ENCODE data around the gene CAPN1.
A peak's percentile ranks its signal among the peaks of the same experiment; 100 is the strongest.
"Not testable (repeated sequence)": the region's sequence is repeated elsewhere in the genome, so short reads cannot be mapped to it uniquely, and the experiment has no call there.

The CAPN1 gene

DNA sequence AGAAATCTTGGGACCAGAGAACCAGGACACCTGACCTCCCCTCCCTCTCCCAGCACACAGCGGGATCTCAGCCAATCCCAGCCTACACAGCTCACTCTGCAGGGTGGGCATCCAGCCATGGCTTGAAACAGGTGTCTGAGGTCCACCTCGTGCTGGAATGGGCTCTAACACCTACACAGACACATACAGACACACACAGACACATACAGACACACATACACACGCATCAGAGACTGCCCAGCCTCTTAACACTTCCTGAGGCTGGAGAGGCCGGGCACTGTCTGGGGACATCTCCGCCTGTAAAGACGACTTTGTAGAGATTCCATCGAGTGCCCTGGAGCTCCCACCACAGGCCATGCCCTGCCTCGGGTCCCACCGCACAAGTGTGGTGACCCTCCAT, 36.7 kb downstream of the CAPN1 start:
- DNase-seq (ENCODE audit: low spot score), result no peak

DNA sequence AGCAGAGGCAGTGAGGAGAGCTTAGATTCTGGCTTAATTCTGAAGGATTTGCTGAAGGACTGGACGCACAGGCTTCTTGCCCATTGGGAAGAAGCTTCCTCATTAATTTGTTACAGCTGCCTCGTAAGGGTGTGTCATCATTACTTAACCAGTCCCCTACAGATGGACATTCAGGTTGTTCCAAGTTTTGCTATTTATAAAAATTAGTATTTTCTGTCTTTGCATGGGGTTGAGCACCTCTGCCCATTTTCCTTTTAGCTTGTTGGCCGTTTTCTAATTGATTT, 38.1 kb downstream of the CAPN1 start:
- DNase-seq (ENCODE audit: low spot score), result no peak

DNA sequence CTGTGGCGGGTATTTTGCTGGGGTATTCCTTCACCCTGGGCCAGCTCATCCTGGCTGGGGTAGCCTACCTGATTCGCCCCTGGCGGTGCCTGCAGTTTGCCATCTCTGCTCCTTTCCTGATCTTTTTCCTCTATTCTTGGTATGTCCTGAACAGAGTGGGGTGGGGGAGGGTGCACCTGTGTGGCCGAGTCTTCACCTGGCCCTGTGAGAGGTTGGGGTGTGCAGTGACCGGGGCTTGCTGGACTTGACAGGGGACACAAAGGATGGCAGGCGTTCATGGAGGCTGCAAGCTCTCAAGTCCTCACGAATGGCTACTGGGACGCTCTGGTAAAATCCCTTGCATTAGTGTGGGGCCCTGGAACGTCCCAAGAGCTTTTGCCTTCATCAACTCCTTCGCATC, 39.3 kb downstream of the CAPN1 start:
- no peak for DNase-seq (ENCODE audit: low spot score)

DNA sequence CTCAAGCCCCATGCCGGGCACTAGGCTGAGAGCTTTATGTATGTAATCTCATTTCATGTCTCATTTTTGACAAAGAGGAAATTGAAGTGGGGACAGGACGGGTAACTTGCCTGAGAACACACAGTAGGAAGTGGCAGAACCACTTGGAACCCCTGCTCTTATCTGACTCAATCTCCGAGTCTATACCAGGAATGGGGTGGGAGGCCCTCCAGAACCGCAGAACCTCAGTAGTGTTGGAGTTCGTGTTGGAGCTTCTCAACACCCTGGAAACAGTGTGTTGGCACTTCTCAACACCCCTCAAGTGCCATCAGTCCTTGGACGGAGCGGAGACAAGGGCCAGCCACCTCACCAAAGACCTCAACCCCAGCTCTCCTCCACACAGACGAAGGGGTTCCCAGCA, 41.3 kb downstream of the CAPN1 start:
- no peak for DNase-seq (ENCODE audit: low spot score)

DNA sequence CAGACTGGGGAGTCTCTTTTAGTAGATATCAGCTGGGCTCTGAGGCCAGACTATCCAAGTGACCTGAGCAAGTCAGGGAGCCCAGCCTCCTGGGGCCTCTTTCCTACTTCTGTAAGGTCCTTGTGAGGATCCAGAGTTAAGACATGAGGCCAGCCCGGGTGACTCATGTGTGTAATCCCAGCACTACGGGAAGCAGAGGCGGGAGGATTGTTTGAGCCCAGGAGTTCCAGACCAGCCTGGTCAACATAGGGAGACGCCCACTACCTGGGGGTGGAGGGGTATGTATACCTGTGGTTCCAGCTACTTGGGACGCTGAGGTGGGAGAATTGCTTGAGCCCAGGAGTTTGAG, 43.2 kb downstream of the CAPN1 start:
- no peak for DNase-seq (ENCODE audit: low spot score)

DNA sequence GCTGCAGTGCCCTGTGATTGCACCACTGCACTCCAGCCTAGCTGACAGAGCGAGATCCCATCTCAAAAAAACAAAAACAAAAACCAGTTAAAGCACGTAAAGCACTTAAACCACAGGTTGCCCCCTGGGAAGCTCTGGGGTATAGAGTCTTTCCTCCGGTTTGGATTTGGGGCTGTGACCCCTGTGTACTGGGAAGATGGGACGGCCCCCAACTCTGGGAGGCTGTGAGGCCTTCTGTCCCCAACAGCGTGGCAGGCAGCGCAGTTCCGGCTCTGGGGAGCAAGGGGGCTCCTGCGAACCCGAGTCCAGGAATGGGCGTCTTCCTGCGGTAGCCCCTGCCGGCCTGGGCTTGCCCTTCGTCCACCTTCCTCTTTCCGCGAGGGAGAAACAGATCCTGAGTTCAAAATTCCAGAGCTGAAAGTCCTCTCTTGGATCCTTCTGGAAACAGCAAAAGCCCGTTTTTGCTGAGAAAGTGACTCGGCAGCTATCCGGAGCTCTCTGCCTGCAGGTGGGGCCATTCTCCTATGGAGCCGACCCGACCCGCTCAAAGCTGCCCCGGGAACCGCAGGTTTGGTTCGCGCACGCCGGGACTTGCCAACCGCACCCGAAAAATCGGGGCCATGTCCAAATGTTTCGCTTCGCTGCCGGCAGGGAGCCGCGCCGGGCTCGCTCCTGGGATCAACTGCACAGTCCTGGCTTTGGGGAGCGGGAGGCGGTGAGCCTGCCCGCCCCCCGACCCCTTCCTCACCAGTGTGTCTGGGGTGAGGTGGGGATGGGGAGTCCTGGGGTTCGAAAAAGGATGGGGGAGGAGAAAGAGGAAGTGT, 43.8 kb downstream of the CAPN1 start:
- peak; percentile 54 for DNase-seq (ENCODE audit: low spot score)

DNA sequence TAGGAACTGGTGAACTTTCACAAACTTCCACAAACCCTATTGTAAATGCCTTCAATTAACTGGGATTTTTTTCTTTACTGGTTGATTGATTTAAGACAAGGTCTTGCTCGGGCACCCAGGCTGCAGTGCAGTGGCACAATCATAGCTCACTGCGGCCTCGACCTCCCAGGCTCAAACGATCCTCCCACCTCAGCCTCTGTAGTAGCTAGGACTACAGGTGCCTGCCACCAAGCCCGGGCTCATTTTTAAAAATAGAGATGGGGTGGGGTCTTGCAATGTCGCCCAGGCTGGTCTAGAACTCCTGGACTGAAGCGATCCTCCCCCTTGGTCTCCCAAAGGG, 44.3 kb downstream of the CAPN1 start:
- DNase-seq (ENCODE audit: low spot score), result no peak

DNA sequence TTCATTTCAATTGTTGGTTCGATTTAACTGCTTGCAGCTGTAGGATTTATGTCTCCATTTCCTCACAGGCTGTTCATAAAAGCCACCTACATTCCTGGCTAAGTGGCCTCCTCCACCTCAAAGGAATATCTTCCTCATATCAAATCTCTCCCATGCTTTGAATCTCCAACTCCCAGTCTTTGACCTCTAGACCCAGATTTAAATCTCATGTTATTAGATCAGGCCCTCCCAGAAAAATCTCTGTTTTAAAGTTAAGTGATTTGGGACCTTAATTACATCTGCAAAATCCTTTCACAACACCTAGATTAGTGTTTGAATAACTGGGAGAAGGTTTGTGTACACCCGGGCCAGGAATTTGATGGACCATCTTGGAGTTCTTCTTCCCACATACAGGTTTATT, 46.2 kb downstream of the CAPN1 start:
- DNase-seq (ENCODE audit: low spot score), result no peak

DNA sequence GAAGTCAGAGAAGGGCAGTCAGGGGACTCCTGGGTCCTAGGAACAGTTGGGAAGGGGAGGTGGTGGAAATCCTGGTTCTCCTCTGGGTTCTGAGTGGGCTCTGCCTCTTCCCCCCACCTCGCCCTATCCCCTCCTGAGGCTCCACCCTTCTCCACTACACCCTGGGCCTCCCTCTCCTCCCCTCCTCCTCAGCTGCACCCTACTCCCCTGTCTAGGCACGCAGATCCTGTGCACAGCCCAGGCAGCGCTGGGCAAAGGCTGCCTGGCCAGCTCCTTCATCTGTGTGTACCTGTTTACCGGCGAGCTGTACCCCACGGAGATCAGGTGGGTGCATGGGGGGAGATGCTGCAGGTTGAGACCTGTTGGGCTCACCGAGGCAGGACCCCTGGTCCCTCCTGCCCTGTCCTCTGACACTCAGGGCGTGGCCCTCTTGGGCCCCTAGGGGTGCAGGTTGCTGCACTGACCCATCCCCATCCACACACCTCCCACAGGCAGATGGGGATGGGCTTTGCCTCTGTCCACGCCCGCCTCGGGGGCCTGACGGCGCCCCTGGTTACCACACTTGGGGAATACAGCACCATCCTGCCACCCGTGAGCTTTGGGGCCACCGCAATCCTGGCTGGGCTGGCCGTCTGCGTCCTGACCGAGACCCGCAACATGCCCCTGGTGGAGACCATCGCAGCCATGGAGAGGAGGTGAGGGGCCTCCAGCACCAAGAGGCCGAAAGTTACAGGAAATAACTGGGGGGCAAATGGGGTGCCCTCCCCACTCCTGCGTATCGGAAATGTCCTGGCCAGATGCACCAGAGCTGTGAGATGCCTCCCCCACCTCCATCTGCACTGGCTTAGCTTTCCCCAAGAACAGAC, 54.7 kb downstream of the CAPN1 start:
- no peak for DNase-seq (ENCODE audit: low spot score)

DNA sequence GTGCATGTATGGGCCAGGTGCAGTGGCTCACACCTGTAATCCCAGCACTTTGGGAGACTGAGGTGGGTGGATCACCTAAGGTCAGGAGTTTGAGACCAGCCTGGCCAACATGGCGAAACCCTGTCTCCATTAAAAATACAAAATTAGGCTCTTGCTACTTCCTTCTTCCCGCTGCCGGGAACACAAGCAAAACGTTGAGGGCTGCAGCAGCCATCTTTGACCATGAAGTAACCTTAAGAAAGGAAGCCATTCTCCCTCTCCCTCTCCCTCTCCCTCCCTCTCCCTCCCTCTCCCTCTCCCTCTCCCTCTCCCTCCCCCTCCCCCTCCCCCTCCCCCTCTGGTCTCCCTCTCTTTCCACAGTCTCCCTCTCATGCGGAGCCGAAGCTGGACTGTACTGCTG, 56.6 kb downstream of the CAPN1 start:
- not testable (repeated sequence) for DNase-seq (ENCODE audit: low spot score)

DNA sequence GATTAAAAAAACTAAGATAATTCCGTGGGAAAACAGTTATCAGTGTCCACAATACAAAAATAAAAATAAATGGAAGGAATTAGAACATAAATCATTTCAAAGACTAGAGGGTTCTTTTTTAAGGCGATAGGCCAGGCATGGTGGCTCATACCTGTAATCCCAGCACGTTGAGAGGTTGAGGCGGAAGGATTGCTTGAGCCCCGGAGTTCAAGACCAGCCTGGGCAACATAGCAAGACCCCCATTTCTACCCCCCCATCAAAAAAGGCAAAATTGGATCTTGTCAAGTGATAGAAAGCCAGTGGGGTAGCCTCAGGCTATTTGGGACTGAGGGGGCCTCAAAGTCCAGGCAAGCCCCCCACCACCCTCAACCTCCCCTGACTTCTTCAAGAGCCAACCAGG, 59.4 kb downstream of the CAPN1 start:
- no peak for DNase-seq (ENCODE audit: low spot score)

DNA sequence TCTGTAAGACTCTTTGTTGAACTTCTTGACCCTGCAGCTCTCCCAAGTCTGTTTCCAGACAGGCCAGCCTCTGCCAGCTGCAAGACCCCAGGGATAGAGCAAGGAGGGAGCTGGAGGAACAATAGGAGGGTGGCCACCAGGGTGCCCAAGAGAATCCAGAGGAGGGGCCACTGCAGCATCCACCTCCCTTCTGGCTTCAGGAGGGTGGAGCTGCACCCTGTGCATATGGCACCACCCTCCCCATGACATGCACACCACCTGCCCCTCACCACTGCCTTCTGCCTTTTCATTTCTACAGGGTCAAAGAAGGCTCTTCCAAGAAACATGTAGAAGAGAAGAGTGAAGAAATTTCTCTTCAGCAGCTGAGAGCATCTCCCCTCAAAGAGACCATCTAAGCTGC, 60.0 kb downstream of the CAPN1 start:
- no peak for DNase-seq (ENCODE audit: low spot score)

DNA sequence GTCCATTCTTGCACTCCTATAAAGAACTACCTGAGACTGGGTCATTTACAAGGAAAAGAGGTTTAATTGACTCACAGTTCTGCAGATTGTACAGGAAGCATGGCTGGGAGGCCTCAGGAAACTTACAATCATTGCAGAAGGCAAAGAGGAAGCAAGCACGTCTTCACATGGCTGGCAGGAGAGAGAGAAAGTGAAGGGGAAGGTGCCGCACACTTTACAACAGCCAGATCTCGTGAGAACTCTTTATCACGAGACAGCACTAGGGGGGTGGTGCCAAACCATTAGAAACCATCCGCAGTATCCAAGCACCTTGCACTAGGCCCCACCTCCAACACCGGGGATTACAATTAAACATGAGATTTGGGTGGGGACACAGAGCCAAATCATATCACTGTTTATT, 60.7 kb downstream of the CAPN1 start:
- DNase-seq (ENCODE audit: low spot score), result no peak

DNA sequence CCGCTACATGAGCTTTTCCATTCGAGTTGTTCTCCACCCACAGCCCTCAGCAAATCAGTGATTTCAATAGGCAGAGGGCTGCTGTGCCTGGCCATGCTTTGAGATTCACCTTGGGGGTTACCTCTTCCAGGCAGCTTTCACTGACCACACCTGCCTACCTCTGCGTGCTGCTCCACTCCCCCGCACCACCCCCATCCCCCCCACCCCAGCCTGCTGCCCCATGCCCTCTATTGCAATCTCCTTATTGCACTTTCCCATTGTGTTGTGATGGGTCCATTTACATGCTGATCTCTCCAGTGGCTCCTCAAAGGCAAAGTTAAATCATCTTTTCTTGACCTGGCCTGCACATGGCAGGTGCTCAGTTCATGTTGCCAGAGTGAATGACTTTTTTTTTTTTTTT, 62.1 kb downstream of the CAPN1 start:
- DNase-seq (ENCODE audit: low spot score), result no peak

DNA sequence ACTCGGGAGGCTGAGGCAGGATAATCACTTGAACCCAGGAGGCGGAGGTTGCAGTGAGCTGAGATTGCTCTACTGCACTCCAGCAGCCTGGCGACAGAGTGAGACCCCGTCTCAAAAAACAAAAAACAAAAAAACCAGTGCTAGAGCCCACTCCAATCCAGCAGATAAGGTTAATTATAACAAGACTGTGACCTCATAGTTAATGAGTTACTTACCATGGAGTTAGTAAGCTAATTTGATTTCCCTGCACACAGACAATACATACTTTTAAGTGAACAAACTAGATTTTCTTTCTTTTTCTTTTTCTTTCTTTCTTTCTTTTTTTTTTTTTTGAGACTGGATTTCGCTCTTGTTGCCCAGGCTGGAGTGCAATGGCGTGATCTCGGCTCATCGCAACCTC, 63.3 kb downstream of the CAPN1 start:
- DNase-seq (ENCODE audit: low spot score), result not testable (repeated sequence)

DNA sequence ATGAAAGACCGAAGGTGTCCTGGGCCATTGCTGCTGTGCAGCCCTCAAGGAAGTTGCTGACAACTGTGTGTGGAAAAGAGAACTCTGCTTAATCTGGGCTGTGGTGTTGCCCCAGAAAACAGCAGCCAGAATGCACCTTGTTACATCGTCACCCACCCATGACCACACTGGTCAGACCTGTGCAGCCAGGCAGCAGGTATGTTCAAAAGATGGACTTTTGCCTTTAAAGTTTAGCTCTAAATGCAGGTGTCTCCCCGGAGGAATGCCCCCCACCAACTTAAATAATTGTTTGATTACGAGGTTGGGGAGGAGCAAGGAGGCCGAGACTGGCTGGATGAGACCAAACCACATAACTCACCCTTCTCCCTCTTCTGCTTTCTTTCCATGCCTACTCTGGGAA, 64.8 kb downstream of the CAPN1 start:
- no peak for DNase-seq (ENCODE audit: low spot score)

DNA sequence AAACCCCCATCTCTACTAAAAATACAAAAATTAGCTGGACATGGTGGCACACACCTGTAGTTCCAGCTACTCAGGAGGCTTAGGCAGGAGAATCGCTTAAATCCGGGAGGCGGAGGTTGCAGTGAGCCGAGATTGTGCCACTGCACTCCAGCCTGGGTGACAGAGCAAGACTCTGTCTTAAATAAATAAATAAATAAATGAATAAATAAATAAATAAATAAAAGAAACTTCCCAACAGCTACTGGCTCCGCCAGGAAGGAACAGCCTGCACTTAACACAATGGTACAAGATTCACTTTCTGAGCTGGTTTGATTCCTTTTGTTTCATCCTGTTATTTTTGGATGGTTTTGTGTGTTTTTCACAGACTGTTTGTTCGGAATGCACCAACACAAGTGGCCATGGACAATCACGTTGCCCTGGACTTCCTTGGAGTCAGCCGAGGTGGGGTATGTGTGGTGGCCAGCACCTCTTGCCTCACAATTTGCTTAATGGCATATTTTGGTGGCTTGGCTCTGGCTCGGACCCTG, 66.5 kb downstream of the CAPN1 start:
- not testable (repeated sequence) for DNase-seq (ENCODE audit: low spot score)

DNA sequence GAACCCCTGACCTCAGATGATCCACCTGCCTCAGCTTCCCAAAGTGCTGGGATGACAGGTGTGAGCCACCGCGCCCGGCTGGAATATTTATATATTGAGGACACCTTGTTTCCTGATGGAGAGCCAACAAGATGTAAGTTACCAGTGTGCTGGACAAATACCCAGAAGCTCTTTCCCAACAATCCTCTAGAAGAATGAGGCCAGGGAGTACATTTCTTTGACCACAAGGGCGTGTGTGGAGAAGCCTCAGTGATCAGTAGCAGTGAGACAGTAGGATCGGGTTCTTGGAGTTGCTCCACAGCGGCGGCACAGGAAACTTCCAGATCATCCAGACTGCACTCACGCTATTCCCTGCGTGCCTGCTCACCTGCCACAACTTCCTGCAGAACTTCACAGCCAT, 69.7 kb downstream of the CAPN1 start:
- no peak for DNase-seq (ENCODE audit: low spot score)

DNA sequence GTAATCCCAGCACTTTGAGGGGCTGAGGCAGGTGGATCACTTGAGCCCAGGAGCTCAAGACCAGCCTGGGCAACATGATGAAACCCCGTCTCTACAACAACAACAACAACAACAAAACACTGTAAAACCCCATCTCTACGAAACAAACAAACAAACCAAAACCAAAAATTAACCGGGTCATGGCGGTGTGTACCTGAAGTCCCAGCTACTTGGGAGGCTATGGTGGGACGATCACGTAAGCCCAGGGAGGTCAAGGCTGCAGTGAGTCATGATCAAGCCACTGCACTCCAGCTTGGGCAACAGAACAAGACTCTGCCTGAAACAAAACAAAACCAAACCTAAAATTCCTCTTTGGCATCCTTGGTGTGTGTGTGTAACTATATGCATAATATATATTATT, 73.0 kb downstream of the CAPN1 start:
- DNase-seq (ENCODE audit: low spot score), result no peak

DNA sequence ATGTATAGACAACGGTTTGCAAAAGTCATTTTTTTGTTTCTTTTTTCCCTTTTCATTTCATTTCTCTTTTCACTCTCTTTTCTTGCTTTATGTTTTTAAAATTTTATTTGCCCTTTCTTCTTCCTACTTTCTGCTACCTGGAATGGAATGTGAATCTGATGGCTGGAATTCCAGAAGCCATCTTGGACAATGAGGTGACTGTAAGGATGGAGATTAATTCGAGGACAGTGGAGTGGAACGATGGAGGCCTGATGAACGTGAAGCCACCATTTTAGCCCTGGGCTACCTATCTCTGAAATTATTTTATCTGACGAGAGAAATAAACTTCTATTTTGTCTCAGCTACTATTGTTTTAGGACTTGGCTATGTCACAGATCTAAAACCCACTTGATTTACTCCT, 77.3 kb downstream of the CAPN1 start:
- no peak for DNase-seq (ENCODE audit: low spot score)

DNA sequence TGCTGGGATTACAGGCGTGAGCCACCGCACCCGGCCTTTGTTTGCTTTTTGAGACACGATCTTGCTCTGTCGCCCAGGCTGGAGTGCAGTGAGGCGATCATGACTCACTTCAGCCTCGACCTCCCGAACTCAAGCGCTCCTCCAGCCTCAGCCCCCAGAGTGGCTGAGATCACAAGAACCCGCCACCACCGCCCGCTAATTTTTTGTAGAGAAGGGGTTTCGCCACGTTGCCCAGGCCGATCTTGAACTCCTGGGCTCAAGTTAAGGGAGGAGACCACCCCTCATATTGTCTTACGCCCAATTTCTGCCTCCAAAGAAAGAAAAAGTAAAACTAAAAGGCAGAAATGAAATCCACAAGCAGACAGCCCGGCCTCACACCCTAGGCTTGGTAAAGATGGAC, 78.6 kb downstream of the CAPN1 start:
- DNase-seq (ENCODE audit: low spot score), result no peak

DNA sequence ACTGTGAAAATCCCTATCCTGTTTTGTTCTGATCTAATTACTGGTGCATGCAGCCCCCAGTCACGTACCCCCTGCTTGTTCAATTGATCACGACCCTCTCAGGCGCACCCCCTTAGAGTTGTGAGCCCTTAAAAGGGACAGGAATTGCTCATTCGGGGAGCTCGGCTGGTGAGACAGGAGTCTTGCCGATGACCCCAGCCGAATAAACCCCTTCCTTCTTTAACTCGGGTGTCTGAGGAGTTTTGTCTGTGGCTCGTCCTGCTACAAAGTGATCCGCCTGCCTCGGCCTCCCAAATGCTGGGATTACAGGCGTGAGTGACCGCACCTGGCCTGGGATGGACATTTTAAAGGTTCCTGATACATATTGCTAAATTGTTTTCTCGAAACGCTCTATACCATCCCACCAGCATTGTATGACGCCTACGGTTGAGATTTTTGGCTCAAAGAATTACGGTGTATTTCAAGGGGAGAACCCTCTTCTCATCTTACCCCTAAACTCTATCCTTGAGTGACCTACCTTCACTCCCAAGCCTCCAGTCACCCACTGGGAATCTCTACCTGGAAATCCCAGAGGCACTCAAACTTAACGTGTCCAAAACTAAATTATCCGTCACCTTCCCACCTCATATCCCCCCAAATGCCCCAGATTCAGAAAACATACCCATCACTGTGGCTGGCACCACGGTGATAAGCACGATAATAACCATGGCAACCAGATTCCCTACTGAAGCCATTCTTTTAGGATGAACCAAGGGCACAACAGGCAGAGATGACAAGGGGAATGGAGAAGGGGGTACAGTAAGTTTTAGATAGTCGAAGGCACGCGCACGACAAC, 79.2 kb downstream of the CAPN1 start:
- no peak for DNase-seq (ENCODE audit: low spot score)

Measured in CD4-positive, alpha-beta T cell treated with Interleukin-6 at 100 ng/mL for 8 hours (primary cell).